Endothelial cell of umbilical vein (primary cell): ENCODE results near the gene NOTCH2. TPM values are rescaled to one million over a fixed set of nuclear protein-coding genes. Genes with fewer than 3 reads are reported as not detected.

ENCODE experiments used
- BruUV-seq: library from RNA; stranded (reverse); fragments of 400-500 nt; replicated peaks from 2 replicates; lab custom pipeline; 2021; lab: Mats Ljungman, UMichigan
- CTCF ChIA-PET: fragments of 300-600, 350-600 bp; sonication (Branson Sonifier 250); formaldehyde crosslinking; loops from one replicate; lab custom pipeline; 2021; ENCODE audit warnings: antibody characterized with exemption, inconsistent platforms; lab: Charles Lee
- POLR2A ChIA-PET: fragments of 300-600, 350-600 bp; sonication (Branson Sonifier 250); formaldehyde crosslinking; loops from one replicate; lab custom pipeline; 2021; ENCODE audit warnings: antibody characterized with exemption, inconsistent platforms; lab: Charles Lee
- DNase-seq: peaks from one replicate; pipeline ENCODE4 v3.0.0-alpha.2; 2011; ENCODE audit warnings: low read depth, low spot score
- FAIRE-seq: peaks from 2 replicates; lab custom pipeline; 2011; peaks lifted over from hg19 to GRCh38; lab: Jason Lieb, UNC
- H2AFZ ChIP-seq: 2 replicates; pipeline ENCODE4 v1.6.0; 2012; ENCODE audit warnings: low read depth, low read length, control low read depth, inconsistent platforms
- H3K27ac ChIP-seq: 2 replicates; pipeline ENCODE4 v1.5.1; 2011; ENCODE audit warnings: low read depth, mild to moderate bottlenecking, control low read depth, low read length, moderate library complexity; ENCODE audit not compliant: insufficient read depth
- H3K27me3 ChIP-seq, 2 experiments: 2 replicates each; pipeline versions ENCODE4 v1.6.0 to v1.6.1; 2011; ENCODE audit warnings: low read length in 2 of 2, mixed read lengths in 1 of 2; ENCODE audit not compliant: control insufficient read depth in 2 of 2, insufficient read depth in 2 of 2
- H3K36me3 ChIP-seq, 2 experiments: 2 replicates in 1 of 2; 3 replicates in 1 of 2; pipeline ENCODE4 v1.5.1; 2011; ENCODE audit warnings: low read length in 2 of 2, mild to moderate bottlenecking in 1 of 2, moderate library complexity in 1 of 2; ENCODE audit not compliant: control insufficient read depth in 2 of 2, insufficient read depth in 2 of 2; ENCODE audit errors: extremely low read depth in 1 of 2
- H3K4me1 ChIP-seq: 3 replicates; pipeline ENCODE4 v1.5.1; 2011; ENCODE audit warnings: mild to moderate bottlenecking, low read length; ENCODE audit not compliant: control insufficient read depth, insufficient read depth; ENCODE audit errors: extremely low read depth
- H3K4me2 ChIP-seq: 2 replicates; pipeline ENCODE4 v1.6.1; 2011; ENCODE audit warnings: low read length, control low read depth, mixed read lengths; ENCODE audit not compliant: insufficient read depth
- H3K4me3 ChIP-seq, 3 experiments: fragments of 200-600 bp in 1 of 3; sonication (generic), shearing (Covaris generic) in 1 of 3; replicated peaks in 1 of 3; 2 replicates each; pipeline ENCODE4 v1.5.1; 2011 to 2016; ENCODE audit warnings: control low read depth in 3 of 3, low read length in 3 of 3, mild to moderate bottlenecking in 2 of 3, inconsistent platforms in 1 of 3, low read depth in 1 of 3, moderate library complexity in 1 of 3; ENCODE audit not compliant: insufficient read depth in 1 of 3
- H3K79me2 ChIP-seq: 2 replicates; pipeline ENCODE4 v1.6.0; 2012; ENCODE audit warnings: low read length, inconsistent platforms; ENCODE audit not compliant: control insufficient read depth, insufficient read depth
- H3K9ac ChIP-seq: replicated peaks from 2 replicates; pipeline ENCODE3; 2011; ENCODE audit warnings: low read length, control low read depth; ENCODE audit not compliant: insufficient read depth; ENCODE audit errors: extremely low read depth
- H3K9me1 ChIP-seq: replicated peaks from 3 replicates; pipeline ENCODE4 v1.6.0; 2011; ENCODE audit warnings: mild to moderate bottlenecking, low read length; ENCODE audit not compliant: control insufficient read depth, insufficient read depth; ENCODE audit errors: extremely low read depth
- H3K9me3 ChIP-seq: replicated peaks from 2 replicates; pipeline ENCODE4 v1.5.1; 2012; ENCODE audit warnings: low read length, inconsistent platforms; ENCODE audit not compliant: control insufficient read depth, insufficient read depth
- H4K20me1 ChIP-seq: replicated peaks from 2 replicates; pipeline ENCODE3; 2011; ENCODE audit warnings: mild to moderate bottlenecking, low read length; ENCODE audit not compliant: control insufficient read depth, insufficient read depth; ENCODE audit errors: extremely low read depth
- EZH2 ChIP-seq: IDR thresholded peaks from 2 replicates; pipeline ENCODE4 v1.6.1; 2012; ENCODE audit warnings: borderline replicate concordance, low read depth, mild to moderate bottlenecking, moderate library complexity, low read length, inconsistent platforms; ENCODE audit not compliant: severe bottlenecking
- FOS ChIP-seq: IDR thresholded peaks from 2 replicates; pipeline ENCODE4 v1.6.1; 2011; ENCODE audit warnings: mild to moderate bottlenecking, low read length, moderate library complexity, borderline replicate concordance; ENCODE audit not compliant: insufficient read depth
- GATA2 ChIP-seq: IDR thresholded peaks from 2 replicates; pipeline ENCODE4 v1.7.0; 2011; ENCODE audit warnings: low read depth, mild to moderate bottlenecking, moderate library complexity, mixed read lengths, low read length; ENCODE audit not compliant: insufficient read length, insufficient read depth
- JUN ChIP-seq: IDR thresholded peaks from 2 replicates; pipeline ENCODE4 v1.6.1; 2011; ENCODE audit warnings: borderline replicate concordance, low read depth; ENCODE audit not compliant: insufficient read length, insufficient read depth
- MYC ChIP-seq: IDR thresholded peaks from one replicate; pipeline ENCODE4 v1.6.1; 2011; ENCODE audit warnings: mild to moderate bottlenecking, low read depth, low read length
- POLR2A ChIP-seq: IDR thresholded peaks from 2 replicates; pipeline ENCODE4 v1.6.1; 2012; ENCODE audit warnings: low read depth, mild to moderate bottlenecking, control low read depth, low read length
- POLR2AphosphoS5 ChIP-seq: IDR thresholded peaks from 2 replicates; pipeline ENCODE4 v1.6.1; 2012; ENCODE audit warnings: low read depth, mild to moderate bottlenecking, control low read depth, low read length, moderate library complexity; ENCODE audit not compliant: insufficient read depth
- dilution Hi-C: fragments of 300-500 bp; cut with MboI; formaldehyde crosslinking; loops from one replicate; pipeline ENCODE4 v1.15.0; 2019; ENCODE audit warnings: low sequenced_read_pairs; ENCODE audit not compliant: extremely low pct_ligation_motif_present
- intact Hi-C: fragments of 100-400 bp; cut with micrococcal nuclease; formaldehyde crosslinking; loops from one replicate; pipeline ENCODE4 v1.10.0; 2022
- polyA plus RNA-seq, 4 experiments: library from polyadenylated mRNA; depleted of rRNA in 3 of 4; stranded (reverse) in 3 of 4; unstranded in 1 of 4; fragments of >200 nt; gene quantifications; 2 replicates each; pipeline versions ENCODE4 v1.2.1 to v1.2.3, GENCODE V29; 2011 to 2012; ENCODE audit warnings: missing spikeins in 1 of 4
- total RNA-seq: library from RNA; stranded (reverse); gene quantifications from 2 replicates; pipeline ENCODE4 v1.2.3, GENCODE V29; 2021
- TF ChIP-seq, protein P1 (sequence below): IDR thresholded peaks from 2 replicates; pipeline ENCODE4 v1.6.1; 2011; ENCODE audit not compliant: insufficient read depth, insufficient read length

NOTCH2 gene
- total and polyA plus RNA-seq, 2 donors (not counting 3 experiments of a cell fraction or from before 2014, with no cell fraction given) = 14.3 to 49.1 TPM

DNA sequence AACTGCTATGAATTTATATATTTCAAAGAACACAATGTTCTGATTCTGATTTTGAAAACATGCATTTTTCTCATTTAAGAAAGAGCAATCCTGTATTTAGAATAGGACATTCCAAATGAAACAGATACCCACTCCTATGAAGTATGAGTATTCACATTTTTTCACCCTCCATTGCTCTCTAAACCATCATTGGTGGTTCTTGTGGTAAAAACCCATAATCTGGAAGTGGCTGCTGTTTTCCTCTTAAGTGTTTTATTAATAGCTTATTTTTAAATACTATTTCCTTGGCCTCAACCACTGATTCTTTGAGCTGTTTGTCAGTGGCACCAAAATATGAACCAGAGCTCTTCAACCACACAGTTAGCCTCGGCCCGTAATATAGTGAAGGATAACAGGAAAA is 113.2 kb downstream of the NOTCH2 start:
- POLR2A ChIA-PET = no interaction called here
- Histone ChIP-seq H2AFZ (no peak overlapping the region), H3K36me3 (peaks cover 3 to 5% of the 10 kb centered on the region in 2 experiments), H3K4me3 (no peak overlapping the region), H4K20me1 (no peaks in the 10 kb centered on the region), H3K9ac (no peak overlapping the region), H3K9me1 (no peaks in the 10 kb centered on the region), H3K9me3 (no peaks in the 10 kb centered on the region), H3K79me2 (no peaks in the 10 kb centered on the region), H3K27ac (no peak overlapping the region), H3K4me2 (no peak overlapping the region), H3K27me3 (no peaks in the 10 kb centered on the region), H3K4me1 (peaks cover 12% of the 10 kb centered on the region)
- FAIRE-seq (no peak), DNase-seq (no peak)
- dilution Hi-C loops = no loop called here
- TF ChIP-seq POLR2A = no peak
- TF ChIP-seq JUN = no peak
- TF ChIP-seq POLR2AphosphoS5 = no peak
- TF ChIP-seq GATA2 = no peak
- TF ChIP-seq FOS = no peak
- no peak for TF ChIP-seq MYC
- no peak for TF ChIP-seq EZH2
- intact Hi-C loops = no loop called here
- no TSS peak for BruUV-seq
- CTCF ChIA-PET = no interaction called here

DNA sequence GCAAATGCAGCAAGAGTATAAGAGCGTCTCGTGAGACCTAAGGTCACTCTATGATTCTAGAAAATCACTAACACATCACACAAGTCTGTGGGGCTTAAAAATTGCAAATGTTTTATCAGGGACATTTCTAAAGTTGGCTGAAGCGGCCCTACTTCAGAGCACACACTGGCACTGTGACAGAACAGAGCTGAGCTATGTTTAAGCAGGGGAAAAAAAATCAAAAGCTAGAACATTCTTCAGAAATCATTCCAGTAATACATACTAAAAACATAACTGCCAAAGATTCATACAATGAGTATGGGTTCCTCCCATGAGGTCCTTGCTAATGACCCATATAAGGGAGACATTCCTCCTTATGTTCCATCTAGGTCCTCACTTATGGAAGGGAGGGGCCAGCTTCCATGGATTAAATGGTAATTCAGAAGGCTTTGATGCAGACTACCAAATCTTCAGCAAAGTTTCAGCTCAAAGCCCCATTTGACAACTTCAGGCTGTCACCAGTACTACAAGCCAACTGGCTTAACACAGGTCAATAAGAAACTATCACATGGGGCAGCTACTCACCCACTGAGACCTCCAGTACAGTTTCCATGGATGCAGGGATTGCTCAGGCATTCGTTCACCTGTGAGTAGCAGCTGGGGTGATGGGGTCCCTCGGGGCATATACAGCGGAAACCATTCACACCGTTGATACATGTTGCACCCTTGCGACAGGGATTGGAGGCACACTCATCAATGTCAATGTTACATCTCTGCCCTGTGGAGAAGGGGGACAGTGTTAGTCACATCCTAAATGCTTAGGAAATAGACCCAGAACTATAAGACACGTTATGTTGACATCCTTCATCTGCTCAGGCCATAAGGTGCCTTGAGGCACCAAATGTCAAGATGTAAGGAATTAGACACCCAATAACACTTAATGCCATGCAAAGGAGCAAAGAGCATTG is 114.7 kb downstream of the NOTCH2 start:
- no peak for FAIRE-seq
- CTCF ChIA-PET = interaction anchor here (0.6 kb wide), 1 partner anchor 34 kb away, joined by 3 read pairs; no protein-coding TSS in a partner anchor

More for the DNA sequence above, 114.7 kb downstream of the NOTCH2 start:
- H3K36me3 ChIP-seq = peaks cover 3 to 7% of the 10 kb centered on the region in 2 experiments
- dilution Hi-C loops = no loop called here
- POLR2A ChIA-PET = no interaction called here
- H3K9me1 ChIP-seq = no peaks in the 10 kb centered on the region
- DNase-seq = no peak
- no peak overlapping the region for H3K9ac ChIP-seq
- no peak overlapping the region for H3K27ac ChIP-seq
- H4K20me1 ChIP-seq = no peaks in the 10 kb centered on the region
- H3K4me3 ChIP-seq = no peak overlapping the region
- no peak overlapping the region for H2AFZ ChIP-seq
- H3K4me1 ChIP-seq = no peaks in the 10 kb centered on the region
- H3K27me3 ChIP-seq = no peaks in the 10 kb centered on the region
- H3K79me2 ChIP-seq = no peaks in the 10 kb centered on the region
- BruUV-seq = no TSS peak
- no peak overlapping the region for H3K4me2 ChIP-seq
- intact Hi-C loops = no loop called here
- no peaks in the 10 kb centered on the region for H3K9me3 ChIP-seq
- no peak for TF ChIP-seq POLR2AphosphoS5
- TF ChIP-seq, protein P1, sequence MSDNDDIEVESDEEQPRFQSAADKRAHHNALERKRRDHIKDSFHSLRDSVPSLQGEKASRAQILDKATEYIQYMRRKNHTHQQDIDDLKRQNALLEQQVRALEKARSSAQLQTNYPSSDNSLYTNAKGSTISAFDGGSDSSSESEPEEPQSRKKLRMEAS = no peak
- no peak for TF ChIP-seq MYC
- TF ChIP-seq FOS = no peak
